Natural killer cell (primary cell): Measurements from ENCODE around the gene NACC2. TPM values are rescaled to one million over a fixed set of nuclear protein-coding genes. Genes with fewer than 3 reads are reported as not detected.

ENCODE experiments used
- ATAC-seq, 3 donors: fragments of 150-1000 bp in 2 of 3; fragments of 200-7000 bp in 1 of 3; cut with Tn5 transposase; 1 replicate in 1 of 3; 2 replicates in 2 of 3; pipeline ENCODE4 v1.10.0; 2021; ENCODE audit warnings: mild to moderate bottlenecking in 2 of 3, moderate library complexity in 2 of 3
- DNase-seq, 2 donors: peaks; one replicate each; pipeline versions ENCODE4 v3.0.0 to v3.0.0-alpha.2; 2013 to 2021; ENCODE audit warnings: mixed read lengths in 1 of 2
- H3K27ac ChIP-seq: one replicate; pipeline ENCODE4 v1.5.1; 2013; ENCODE audit warnings: mild to moderate bottlenecking, low read length
- H3K27me3 ChIP-seq: one replicate; pipeline ENCODE4 v1.6.1; 2013; ENCODE audit warnings: low read length; ENCODE audit not compliant: control insufficient read depth, insufficient read depth
- H3K36me3 ChIP-seq: one replicate; pipeline ENCODE4 v1.6.1; 2013; ENCODE audit warnings: low read length; ENCODE audit not compliant: control insufficient read depth, insufficient read depth
- H3K4me1 ChIP-seq: one replicate; pipeline ENCODE4 v1.6.1; 2013; ENCODE audit warnings: low read length; ENCODE audit not compliant: control insufficient read depth, insufficient read depth
- H3K4me3 ChIP-seq: one replicate; pipeline ENCODE4 v1.5.1; 2013; ENCODE audit warnings: low read length
- H3K9me3 ChIP-seq: one replicate; pipeline ENCODE4 v1.6.1; 2013; ENCODE audit warnings: low read length; ENCODE audit not compliant: control insufficient read depth, insufficient read depth
- H3K27ac Mint-ChIP-seq, 2 donors: one replicate each; pipeline ENCODE4 v1.8.0; 2022; ENCODE audit warnings: mild to moderate bottlenecking in 2 of 2, mixed read lengths in 2 of 2, moderate library complexity in 1 of 2
- H3K27me3 Mint-ChIP-seq, 2 donors: one replicate each; pipeline ENCODE4 v1.8.0; 2022; ENCODE audit warnings: low read depth in 2 of 2, mixed read lengths in 2 of 2
- H3K36me3 Mint-ChIP-seq: one replicate; pipeline ENCODE4 v1.8.0; 2022; ENCODE audit warnings: mixed read lengths
- H3K4me1 Mint-ChIP-seq, 2 donors: one replicate each; pipeline ENCODE4 v1.8.0; 2022; ENCODE audit warnings: mixed read lengths in 2 of 2
- H3K4me3 Mint-ChIP-seq: one replicate; pipeline ENCODE4 v1.8.0; 2022; ENCODE audit warnings: mild to moderate bottlenecking, moderate library complexity, mixed read lengths
- H3K9me3 Mint-ChIP-seq, 2 donors: one replicate each; pipeline ENCODE4 v1.8.0; 2022; ENCODE audit warnings: mixed read lengths in 2 of 2
- CTCF ChIP-seq: fragments of 200-600 bp; IDR thresholded peaks from one replicate; pipeline ENCODE4 v1.8.0; 2022; ENCODE audit warnings: antibody characterized with exemption
- WGBS: methylation state at CpG from one replicate; pipeline ENCODE4 v1.1.7; 2013; ENCODE audit warnings: missing lambda C conversion rate; ENCODE audit not compliant: insufficient coverage; 5-methylcytosine and 5-hydroxymethylcytosine counted together
- intact Hi-C: fragments of 100-400 bp; cut with micrococcal nuclease; formaldehyde crosslinking; loops from one replicate; pipeline ENCODE4 v1.14.2; 2022
- total RNA-seq, 4 donors: library from RNA; stranded (reverse); fragments of 120-200 nt in 1 of 4; gene quantifications; one replicate each; pipeline versions ENCODE4 v1.2.3 to v1.2.4, GENCODE V29; 2013 to 2022

NACC2 gene
- total RNA-seq, 3 donors from 2014 or later (not counting 1 experiment from before 2014, with no cell fraction given), result 14.5 to 21.6 (median 21.2) TPM

- DNase-seq, result no peak
- H3K9me3 ChIP-seq, result peaks cover 3% of the 10 kb centered on the region
- H3K27ac Mint-ChIP-seq, result no peak overlapping the region
- H3K4me3 ChIP-seq, result no peak overlapping the region
- 97% methylated on average over 2 of the region's 2 CpGs for WGBS
- TF ChIP-seq CTCF, result no peak
- peaks cover 15% of the 10 kb centered on the region for H3K36me3 Mint-ChIP-seq
- ATAC-seq, result no peak
- no peaks in the 10 kb centered on the region for H3K36me3 ChIP-seq
- intact Hi-C loops, result no loop called here
- H3K27me3 ChIP-seq, result no peaks in the 10 kb centered on the region
- H3K27me3 Mint-ChIP-seq, result no peaks in the 10 kb centered on the region
- H3K27ac ChIP-seq, result no peak overlapping the region
- H3K4me1 ChIP-seq, result no peaks in the 10 kb centered on the region
- H3K4me1 Mint-ChIP-seq, result peaks cover 18 to 29% of the 10 kb centered on the region in 2 donors
- no peak overlapping the region for H3K4me3 Mint-ChIP-seq
- H3K9me3 Mint-ChIP-seq, result peaks cover 12 to 20% of the 10 kb centered on the region in 2 donors
These were observed 55.6 kb downstream of the NACC2 start for GRCh38 chr9:136039488-136039887.

- ATAC-seq, result no peak
- H3K9me3 Mint-ChIP-seq, result peaks cover 12 to 20% of the 10 kb centered on the region in 2 donors
- H3K4me1 Mint-ChIP-seq, result peaks cover 31 to 32% of the 10 kb centered on the region in 2 donors
These were observed 58.2 kb downstream of the NACC2 start for GRCh38 chr9:136036848-136037247.

GRCh38 chr9:136036050-136036449, 59.0 kb downstream of the NACC2 start:
- peaks cover 15% of the 10 kb centered on the region for H3K36me3 Mint-ChIP-seq
- Histone ChIP-seq H3K27ac (no peak overlapping the region), H3K9me3 (peaks cover 3% of the 10 kb centered on the region), H3K4me3 (no peak overlapping the region), H3K36me3 (no peaks in the 10 kb centered on the region), H3K27me3 (no peaks in the 10 kb centered on the region), H3K4me1 (no peaks in the 10 kb centered on the region)
- H3K4me3 Mint-ChIP-seq, result no peak overlapping the region
- ATAC-seq (no peak), DNase-seq (no peak)
- intact Hi-C loops, result no loop called here
- H3K9me3 Mint-ChIP-seq, result peaks cover 12 to 20% of the 10 kb centered on the region in 2 donors
- no peak for TF ChIP-seq CTCF
- no peak overlapping the region for H3K27ac Mint-ChIP-seq
- 97% methylated on average over 6 of the region's 6 CpGs for WGBS
- peaks cover 34 to 35% of the 10 kb centered on the region in 2 donors for H3K4me1 Mint-ChIP-seq
- H3K27me3 Mint-ChIP-seq, result no peaks in the 10 kb centered on the region

More at GRCh38 chr9:136036848-136037247, 58.2 kb downstream of the NACC2 start:
- TF ChIP-seq CTCF, result no peak
- Histone ChIP-seq H3K4me1 (no peaks in the 10 kb centered on the region), H3K9me3 (peaks cover 3% of the 10 kb centered on the region), H3K4me3 (no peak overlapping the region), H3K27ac (no peak overlapping the region), H3K27me3 (no peaks in the 10 kb centered on the region), H3K36me3 (no peaks in the 10 kb centered on the region)
- Mint-ChIP-seq H3K4me3 (no peak overlapping the region), H3K27ac (no peak overlapping the region), H3K27me3 (no peaks in the 10 kb centered on the region), H3K36me3 (peaks cover 15% of the 10 kb centered on the region)
- intact Hi-C loops, result no loop called here
- no CpG with 5 or more reads among the region's 2 CpGs for WGBS
- DNase-seq, result no peak
